GM23248 (cell line): Measurements from ENCODE around the gene INSIG2. TPM values are rescaled to one million over a fixed set of nuclear protein-coding genes. Genes with fewer than 3 reads are reported as not detected.

Source experiments
- DNase-seq: peaks from one replicate; pipeline ENCODE4 v3.0.0-alpha.2; 2015
- H2AFZ ChIP-seq: fragments of 200-600 bp; sonication (generic); 2 replicates; pipeline ENCODE4 v1.6.1; 2016; ENCODE audit warnings: antibody characterized with exemption
- H3F3A ChIP-seq: fragments of 200-600 bp; sonication (generic); 2 replicates; pipeline ENCODE4 v1.6.1; 2016; ENCODE audit warnings: mild to moderate bottlenecking, antibody characterized with exemption, mixed run types; ENCODE audit not compliant: insufficient read depth
- H3K27ac ChIP-seq: fragments of 200-600 bp; sonication (generic); 2 replicates; pipeline ENCODE4 v1.5.1; 2016; ENCODE audit warnings: mild to moderate bottlenecking
- H3K27me3 ChIP-seq: fragments of 200-600 bp; sonication (generic); replicated peaks from 2 replicates; pipeline ENCODE4 v1.6.1; 2016; ENCODE audit warnings: mild to moderate bottlenecking; ENCODE audit not compliant: insufficient read depth
- H3K36me3 ChIP-seq: fragments of 200-600 bp; sonication (generic); 2 replicates; pipeline ENCODE4 v1.6.1; 2016; ENCODE audit warnings: low read depth, mild to moderate bottlenecking
- H3K4me1 ChIP-seq: fragments of 200-600 bp; sonication (generic); 2 replicates; pipeline ENCODE4 v1.6.1; 2016; ENCODE audit warnings: mild to moderate bottlenecking; ENCODE audit not compliant: insufficient read depth
- H3K4me2 ChIP-seq: fragments of 200-600 bp; sonication (generic); one replicate; pipeline ENCODE4 v1.6.1; 2016; ENCODE audit warnings: mild to moderate bottlenecking; ENCODE audit not compliant: unreplicated experiment
- H3K4me3 ChIP-seq: fragments of 200-600 bp; sonication (generic); 2 replicates; pipeline ENCODE4 v1.5.1; 2016; ENCODE audit warnings: mild to moderate bottlenecking
- H3K79me2 ChIP-seq: fragments of 200-600 bp; sonication (generic); 2 replicates; pipeline ENCODE4 v1.6.1; 2016; ENCODE audit warnings: mild to moderate bottlenecking; ENCODE audit not compliant: insufficient read depth
- H3K9ac ChIP-seq: fragments of 200-600 bp; sonication (generic); 2 replicates; pipeline ENCODE4 v1.6.1; 2016; ENCODE audit warnings: mild to moderate bottlenecking
- H3K9me2 ChIP-seq: fragments of 200-600 bp; sonication (generic); 2 replicates; pipeline ENCODE4 v1.6.1; 2016; ENCODE audit warnings: mixed run types, mild to moderate bottlenecking, moderate library complexity; ENCODE audit not compliant: insufficient read depth
- H3K9me3 ChIP-seq: fragments of 200-600 bp; sonication (generic); one replicate; pipeline ENCODE4 v1.6.1; 2017; ENCODE audit warnings: low read depth
- H4K20me1 ChIP-seq: fragments of 200-600 bp; sonication (generic); 2 replicates; pipeline ENCODE4 v1.6.0; 2016; ENCODE audit not compliant: insufficient read depth
- EZH2 ChIP-seq: fragments of 200-600 bp; sonication (generic); IDR thresholded peaks from 2 replicates; pipeline ENCODE4 v1.6.1; 2018; ENCODE audit warnings: antibody characterized with exemption, mild to moderate bottlenecking; ENCODE audit not compliant: insufficient read depth, poor library complexity, severe bottlenecking
- EZH2phosphoT487 ChIP-seq: fragments of 200-600 bp; sonication (generic); IDR thresholded peaks from 2 replicates; pipeline ENCODE4 v1.6.1; 2018; ENCODE audit warnings: antibody characterized with exemption, moderate library complexity, mild to moderate bottlenecking, low read depth; ENCODE audit not compliant: insufficient read depth
- WGBS, 2 experiments: methylation state at CpG; one replicate each; pipeline ENCODE4 v1.1.6; 2015 to 2017; ENCODE audit warnings: low lambda C conversion rate in 2 of 2, low coverage in 1 of 2; ENCODE audit errors: missing lambda C conversion rate in 2 of 2; 5-methylcytosine and 5-hydroxymethylcytosine counted together
- in situ Hi-C: fragments of 300-500 bp; cut with MboI; formaldehyde crosslinking; loops from 2 replicates; pipeline ENCODE4 v1.15.0; 2020
- polyA plus RNA-seq: library from polyadenylated mRNA; unstranded; fragments of >200 nt; fragmentation: Nextera tagmentation; extraction: Ambion mirVana; gene quantifications from 2 replicates; pipeline ENCODE4 v1.2.1, GENCODE V29; 2016
- total RNA-seq: library from RNA; depleted of rRNA; stranded (reverse); fragments of >200 nt; shearing (Covaris generic); gene quantifications from 2 replicates; pipeline ENCODE4 v1.2.3, GENCODE V29; 2014

INSIG2 gene
- total and polyA plus RNA-seq, 2 experiments from 2014 or later, result 13.0 to 36.1 TPM

GRCh38 chr2:118128826-118129225 lies 40.6 kb downstream of the INSIG2 start:
- Histone ChIP-seq H2AFZ (no peak overlapping the region), H3K36me3 (no peaks in the 10 kb centered on the region), H3K4me2 (no peak overlapping the region), H4K20me1 (no peaks in the 10 kb centered on the region), H3F3A (peaks cover 11% of the 10 kb centered on the region; the same call in 1 of the 2 replicates), H3K9ac (no peak overlapping the region), H3K4me3 (no peak overlapping the region), H3K27me3 (no peaks in the 10 kb centered on the region), H3K9me2 (no peaks in the 10 kb centered on the region), H3K9me3 (no peaks in the 10 kb centered on the region), H3K79me2 (no peaks in the 10 kb centered on the region), H3K4me1 (peaks cover 10% of the 10 kb centered on the region), H3K27ac (no peak overlapping the region)
- WGBS, 2 experiments, result 19 to 26% methylated on average over 3 of the region's 3 CpGs
- in situ Hi-C loops, result no loop called here
- DNase-seq, result peak; percentile 54
- TF ChIP-seq EZH2phosphoT487, result no peak
- no peak for TF ChIP-seq EZH2

- 68% methylated on average over 7 of the region's 7 CpGs for WGBS, 2 experiments
- H2AFZ ChIP-seq, result no peak overlapping the region
- no peak overlapping the region for H3K27ac ChIP-seq
- H3K4me2 ChIP-seq, result no peak overlapping the region
- H3K4me1 ChIP-seq, result no peaks in the 10 kb centered on the region
- H3K9ac ChIP-seq, result no peak overlapping the region
- H3K9me3 ChIP-seq, result no peaks in the 10 kb centered on the region
- no peaks in the 10 kb centered on the region for H4K20me1 ChIP-seq
- no peak for TF ChIP-seq EZH2phosphoT487
- TF ChIP-seq EZH2, result no peak
- in situ Hi-C loops, result no loop called here
- H3K4me3 ChIP-seq, result no peak overlapping the region
- H3K79me2 ChIP-seq, result no peaks in the 10 kb centered on the region
- H3K27me3 ChIP-seq, result peaks cover 3% of the 10 kb centered on the region; the same call in 1 of the 2 replicates
- no peak for DNase-seq
- no peaks in the 10 kb centered on the region for H3K9me2 ChIP-seq
- no peaks in the 10 kb centered on the region for H3K36me3 ChIP-seq
- no peaks in the 10 kb centered on the region for H3F3A ChIP-seq
These were observed 42.1 kb downstream of the INSIG2 start for GRCh38 chr2:118130385-118130784.

GRCh38 chr2:118131771-118132170 lies 43.5 kb downstream of the INSIG2 start:
- Histone ChIP-seq H3K79me2 (no peaks in the 10 kb centered on the region), H3K9ac (no peak overlapping the region), H3K27ac (no peak overlapping the region), H3K4me2 (no peak overlapping the region), H4K20me1 (no peaks in the 10 kb centered on the region), H3F3A (no peaks in the 10 kb centered on the region), H3K4me3 (no peak overlapping the region), H3K27me3 (peaks cover 4% of the 10 kb centered on the region; the same call in 1 of the 2 replicates), H3K36me3 (no peaks in the 10 kb centered on the region), H2AFZ (no peak overlapping the region), H3K4me1 (no peaks in the 10 kb centered on the region), H3K9me2 (no peaks in the 10 kb centered on the region), H3K9me3 (no peaks in the 10 kb centered on the region)
- in situ Hi-C loops, result no loop called here
- DNase-seq, result no peak
- TF ChIP-seq EZH2phosphoT487, result no peak
- TF ChIP-seq EZH2, result no peak
- 53 to 54% methylated on average over 4 of the region's 4 CpGs for WGBS, 2 experiments

GRCh38 chr2:118133916-118134315 lies 45.6 kb downstream of the INSIG2 start:
- Histone ChIP-seq H3K79me2 (no peaks in the 10 kb centered on the region), H3F3A (no peaks in the 10 kb centered on the region), H3K9me3 (no peaks in the 10 kb centered on the region), H2AFZ (no peak overlapping the region), H3K4me2 (no peak overlapping the region), H3K27me3 (peaks cover 4% of the 10 kb centered on the region; the same call in 1 of the 2 replicates), H3K4me3 (no peak overlapping the region), H3K36me3 (no peaks in the 10 kb centered on the region), H3K4me1 (no peaks in the 10 kb centered on the region), H4K20me1 (no peaks in the 10 kb centered on the region), H3K27ac (no peak overlapping the region), H3K9ac (no peak overlapping the region), H3K9me2 (no peaks in the 10 kb centered on the region)
- in situ Hi-C loops, result no loop called here
- no peak for DNase-seq
- no peak for TF ChIP-seq EZH2phosphoT487
- no peak for TF ChIP-seq EZH2
- WGBS, 2 experiments, result 23 to 25% methylated on average over 2 of the region's 2 CpGs

GRCh38 chr2:118134650-118135049 lies 46.4 kb downstream of the INSIG2 start:
- Histone ChIP-seq H3K9ac (no peak overlapping the region), H3K4me3 (no peak overlapping the region), H3K27ac (no peak overlapping the region), H2AFZ (no peak overlapping the region), H3K9me2 (no peaks in the 10 kb centered on the region), H3K9me3 (no peaks in the 10 kb centered on the region), H3K27me3 (peaks cover 4% of the 10 kb centered on the region; the same call in 1 of the 2 replicates), H4K20me1 (no peaks in the 10 kb centered on the region), H3K79me2 (no peaks in the 10 kb centered on the region), H3K4me1 (no peaks in the 10 kb centered on the region), H3K4me2 (no peak overlapping the region), H3F3A (no peaks in the 10 kb centered on the region), H3K36me3 (no peaks in the 10 kb centered on the region)
- no peak for TF ChIP-seq EZH2phosphoT487
- no peak for TF ChIP-seq EZH2
- DNase-seq, result no peak
- in situ Hi-C loops, result no loop called here
- WGBS, 2 experiments, result 65 to 70% methylated on average over 6 of the region's 6 CpGs
